HG02970 (cell line): ENCODE data around the gene CD47.

Experiments used
- ATAC-seq: cut with Tn5 transposase; IDR thresholded peaks from one replicate; pipeline ENCODE4 v1.9.1; 2021; ENCODE audit warnings: mild to moderate bottlenecking, moderate library complexity, moderate number of reproducible peaks; ENCODE audit not compliant: unreplicated experiment, low FRiP score

CD47 gene

DNA sequence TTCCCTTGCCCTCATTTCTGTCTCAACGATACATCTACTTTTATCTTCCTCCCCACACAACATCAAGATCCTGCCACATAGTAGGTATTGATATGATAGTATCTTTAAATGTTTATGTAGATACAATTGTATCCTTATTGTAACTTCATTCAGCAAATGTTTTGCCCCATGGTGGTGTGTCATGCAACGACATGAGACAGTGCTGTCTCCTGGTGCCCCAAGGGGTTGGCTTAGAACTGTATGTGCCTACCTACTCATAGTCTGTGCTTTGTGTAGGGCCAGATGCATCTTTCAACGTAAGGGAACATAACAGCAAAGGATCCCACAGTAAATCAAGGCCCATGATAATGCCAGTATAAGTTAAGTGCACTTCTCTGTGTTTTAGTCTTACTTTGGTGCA is 2.8 kb upstream of the CD47 start:
- ATAC-seq, result no peak

DNA sequence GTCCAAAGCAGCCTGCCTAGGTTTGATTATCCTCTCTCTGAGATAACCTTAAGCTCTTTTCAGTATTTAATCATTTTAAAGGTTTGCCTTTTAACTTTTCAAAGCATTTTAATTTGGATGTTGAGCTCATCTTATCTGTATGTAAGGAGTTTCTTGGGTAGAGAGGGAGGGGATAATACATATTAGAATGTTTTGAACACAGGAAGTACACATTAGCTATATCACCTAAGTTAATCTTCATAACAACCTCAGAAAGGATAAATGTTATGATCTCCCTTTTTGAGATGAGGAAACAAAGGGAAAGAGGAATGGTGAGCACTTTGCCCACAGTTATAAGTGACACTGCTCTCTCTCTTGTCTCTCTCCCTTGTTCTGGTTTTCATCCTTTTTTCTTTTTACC is 2.2 kb upstream of the CD47 start:
- ATAC-seq, result no peak

DNA sequence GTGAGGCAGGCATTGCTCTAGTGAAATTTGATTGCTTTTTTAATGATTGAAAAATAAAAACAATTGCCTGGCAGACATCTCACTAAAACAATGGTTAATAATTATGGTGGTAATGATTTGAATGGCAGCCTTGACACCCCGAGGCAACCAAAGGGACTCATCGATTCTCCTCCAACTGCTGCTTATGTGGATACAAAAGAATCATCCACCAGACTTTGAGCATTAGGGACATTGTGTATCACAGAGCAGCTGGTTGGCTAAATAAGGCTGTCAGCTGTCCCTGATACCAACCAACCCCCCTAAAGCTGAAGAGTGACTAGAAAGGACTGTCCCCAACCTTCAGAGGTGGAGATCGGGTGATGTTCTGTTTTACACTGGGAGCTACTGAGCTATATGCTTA is 1.7 kb upstream of the CD47 start:
- ATAC-seq, result no peak

DNA sequence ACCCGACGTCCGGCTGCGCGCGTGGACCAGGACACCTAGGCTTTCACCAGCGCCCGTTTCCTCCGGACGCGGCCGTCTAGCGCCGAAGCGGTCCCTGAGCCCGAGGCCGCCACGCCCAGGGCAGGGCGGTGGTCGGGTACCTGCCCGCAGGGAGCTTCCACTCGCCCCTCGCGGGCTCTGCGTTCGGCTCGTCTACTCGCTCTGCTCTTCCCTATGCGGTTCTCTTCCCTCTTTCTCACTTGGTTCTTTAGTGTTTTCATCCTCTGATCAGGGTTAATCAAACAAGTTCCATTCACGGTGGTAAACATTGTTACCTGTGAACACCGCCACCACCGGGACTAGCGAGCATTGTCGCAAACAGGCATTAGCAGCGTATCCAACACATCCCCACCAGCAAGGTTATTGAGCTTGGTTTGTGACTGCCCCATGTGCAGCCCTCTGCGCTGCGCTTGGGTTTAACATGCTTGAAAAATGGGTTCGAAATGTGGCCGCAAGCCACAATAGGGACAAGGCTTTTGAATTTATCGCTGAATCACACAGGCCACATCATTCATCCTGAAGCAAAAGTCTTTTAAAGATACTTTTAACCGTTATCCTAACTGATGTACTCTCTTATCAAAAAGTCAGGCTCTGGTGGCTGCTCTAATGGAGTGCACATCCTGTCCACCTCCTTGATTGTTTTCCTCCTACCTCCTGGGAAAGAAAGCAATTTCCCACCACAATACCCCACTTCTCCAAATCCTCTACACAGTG is 843 bp upstream of the CD47 start:
- ATAC-seq, result peak; percentile 1

DNA sequence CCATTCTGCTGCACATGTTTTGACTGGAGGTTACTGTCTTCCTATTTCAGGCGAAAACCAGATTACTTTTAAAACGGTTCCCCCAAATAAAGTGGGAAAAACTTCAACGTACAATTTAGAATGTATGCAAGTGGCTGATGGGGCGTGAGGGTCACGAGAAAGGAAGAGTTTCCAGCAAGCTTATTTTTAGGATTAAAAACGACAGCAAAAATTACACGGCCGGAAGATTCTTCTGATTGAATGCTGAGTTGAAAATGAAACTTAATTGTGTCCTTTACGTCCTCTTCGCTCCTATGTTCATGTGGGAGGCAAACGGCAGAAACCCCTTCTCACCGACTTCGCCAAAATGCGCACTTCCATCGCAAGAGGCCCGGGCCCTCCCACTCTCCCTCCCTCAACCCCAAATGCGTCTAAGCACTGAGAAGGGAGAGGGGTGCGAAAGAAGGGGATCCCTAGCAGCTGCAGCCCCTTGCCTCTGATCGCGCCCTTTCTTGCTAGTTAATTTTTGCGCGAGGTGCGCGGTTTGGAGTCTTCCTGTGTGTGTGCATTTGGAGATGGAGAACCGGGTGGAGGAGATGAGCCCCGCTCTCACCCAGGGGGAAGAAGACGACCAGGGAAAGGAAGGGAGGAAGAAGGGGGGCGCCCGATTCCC is 656 bp downstream of the CD47 start:
- no peak for ATAC-seq

DNA sequence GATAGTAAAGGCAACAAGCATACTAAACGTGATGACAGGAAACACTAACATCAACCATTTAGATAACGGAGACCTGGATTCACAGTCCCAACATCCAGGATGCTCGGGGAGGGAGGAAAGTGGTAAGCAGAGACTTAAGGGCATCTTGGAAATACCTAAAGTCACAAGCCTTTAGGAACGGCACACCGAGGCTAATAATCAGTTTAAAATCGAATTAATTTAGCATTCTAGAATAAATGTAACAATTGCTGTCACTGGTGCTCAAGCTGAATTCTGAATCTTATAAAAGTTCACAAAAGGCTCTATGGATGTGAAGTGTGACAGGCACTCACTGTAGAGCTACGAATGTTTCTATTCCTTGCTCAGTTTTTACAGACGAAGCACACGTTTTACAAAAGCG is 1.3 kb downstream of the CD47 start:
- no peak for ATAC-seq

DNA sequence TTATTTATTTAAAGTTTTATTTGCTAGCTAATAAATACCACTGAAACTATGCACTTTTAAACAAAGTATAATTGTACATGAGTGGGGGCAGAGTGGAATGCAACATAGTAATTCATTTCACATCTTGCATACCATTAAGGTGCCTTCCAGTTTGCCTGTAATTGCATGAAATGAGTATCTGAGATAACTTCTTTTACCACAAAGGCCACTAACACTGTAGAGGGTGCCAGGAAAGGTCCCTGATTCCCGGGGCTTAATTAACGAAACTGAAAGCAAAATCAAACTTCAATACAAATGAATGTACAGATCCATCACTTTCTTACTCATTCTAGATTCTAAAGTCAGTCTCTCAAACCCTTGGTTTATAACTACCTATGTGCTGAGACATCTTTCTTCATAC is 2.1 kb downstream of the CD47 start:
- peak; percentile 31 for ATAC-seq

DNA sequence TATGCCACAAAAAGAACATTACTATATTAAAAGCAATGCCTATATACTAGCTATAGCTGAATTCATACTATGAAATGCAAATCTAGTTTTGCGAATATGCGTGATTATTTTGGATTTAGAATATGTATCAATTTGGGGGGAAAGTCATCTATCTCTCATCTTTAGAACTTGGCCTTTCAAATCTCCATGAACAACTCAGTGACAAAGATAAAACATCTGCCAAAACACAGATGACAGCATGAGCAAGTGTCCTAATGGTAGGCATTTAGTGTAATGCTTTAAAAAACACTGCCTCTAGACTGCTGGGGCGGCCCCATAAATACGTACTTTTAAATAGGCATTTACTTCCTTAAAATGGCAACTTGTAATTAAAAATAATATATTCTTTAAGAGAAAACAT is 2.7 kb downstream of the CD47 start:
- no peak for ATAC-seq

DNA sequence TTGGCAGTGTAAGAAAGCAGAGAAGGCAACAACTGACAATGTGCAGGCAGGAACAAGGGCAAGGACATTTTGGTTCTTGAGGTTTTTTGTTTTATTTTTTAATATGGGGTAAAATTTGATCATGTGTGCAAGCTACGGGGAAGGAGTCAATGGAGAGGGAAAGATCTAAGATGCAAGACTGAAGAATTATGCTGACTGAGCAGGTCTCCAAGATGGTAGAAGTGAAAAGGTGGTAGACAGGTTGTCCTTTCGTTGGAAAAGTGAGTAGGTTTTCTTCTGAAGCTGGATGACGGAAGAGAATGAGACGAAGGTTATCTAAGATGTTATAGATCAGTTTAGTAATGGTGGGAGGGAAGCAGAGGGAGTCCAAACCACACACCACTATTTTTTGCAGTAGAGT is 4.2 kb downstream of the CD47 start:
- no peak for ATAC-seq

DNA sequence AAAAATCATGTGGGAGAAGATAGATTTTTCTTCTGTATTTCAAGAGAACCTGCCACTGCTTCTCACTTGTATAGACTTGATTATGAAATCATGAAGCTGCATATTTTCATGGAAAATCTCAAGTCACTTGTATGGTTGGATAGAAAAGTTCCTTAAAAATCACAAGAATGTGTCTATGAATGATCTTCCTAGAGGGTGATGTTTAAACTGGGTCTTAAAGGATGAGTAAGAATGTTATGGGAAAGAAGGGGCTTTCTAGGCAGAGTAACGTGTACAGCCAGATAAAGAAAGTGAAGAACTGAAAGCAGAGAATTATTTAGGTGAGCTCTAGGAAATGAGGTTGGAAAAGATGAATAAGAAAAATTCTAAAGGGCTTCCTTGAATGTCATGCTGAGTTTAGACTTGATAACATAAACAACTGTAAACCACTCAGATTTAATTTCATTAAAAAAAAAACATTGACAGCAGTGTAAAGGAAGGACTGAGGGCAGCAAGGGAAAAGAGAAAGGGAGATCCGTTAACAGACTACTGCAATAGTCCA is 5.0 kb downstream of the CD47 start:
- ATAC-seq, result no peak

DNA sequence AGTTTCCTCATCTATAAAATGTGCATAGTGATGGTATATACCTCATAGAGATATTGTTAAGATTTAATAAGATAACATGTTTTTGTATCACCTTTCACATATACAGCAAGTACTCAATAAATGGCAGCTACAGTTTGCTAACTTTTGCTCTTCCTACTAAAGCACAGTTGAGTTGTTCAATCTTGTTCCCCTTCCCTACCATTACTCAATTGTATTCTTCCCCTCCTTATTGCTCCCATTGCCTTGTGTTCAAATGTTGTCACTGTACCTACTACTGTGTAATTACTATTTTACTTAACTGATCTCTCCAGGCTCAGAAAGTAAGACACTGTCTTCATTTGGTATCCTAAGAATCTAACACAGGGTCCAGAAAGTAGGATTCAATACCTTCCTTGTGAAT is 5.5 kb downstream of the CD47 start:
- no peak for ATAC-seq

DNA sequence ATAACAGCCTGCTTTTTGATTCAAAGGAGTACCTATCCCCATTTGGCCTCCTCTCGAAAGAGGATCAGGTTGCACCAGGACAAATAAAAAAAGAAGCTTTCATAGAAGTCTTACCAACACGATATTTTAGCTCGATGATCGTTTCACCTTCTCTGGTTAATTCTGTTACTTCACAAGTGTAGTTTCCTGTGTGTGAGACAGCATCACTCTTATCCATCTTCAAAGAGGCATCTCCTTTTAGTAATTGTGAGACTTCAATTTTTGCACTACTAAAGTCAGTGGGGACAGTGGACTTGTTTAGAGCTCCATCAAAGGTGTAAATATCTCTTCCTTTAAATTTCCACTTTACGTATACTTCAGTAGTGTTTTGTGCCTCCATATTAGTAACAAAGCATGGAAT is 11.0 kb downstream of the CD47 start:
- no peak for ATAC-seq

DNA sequence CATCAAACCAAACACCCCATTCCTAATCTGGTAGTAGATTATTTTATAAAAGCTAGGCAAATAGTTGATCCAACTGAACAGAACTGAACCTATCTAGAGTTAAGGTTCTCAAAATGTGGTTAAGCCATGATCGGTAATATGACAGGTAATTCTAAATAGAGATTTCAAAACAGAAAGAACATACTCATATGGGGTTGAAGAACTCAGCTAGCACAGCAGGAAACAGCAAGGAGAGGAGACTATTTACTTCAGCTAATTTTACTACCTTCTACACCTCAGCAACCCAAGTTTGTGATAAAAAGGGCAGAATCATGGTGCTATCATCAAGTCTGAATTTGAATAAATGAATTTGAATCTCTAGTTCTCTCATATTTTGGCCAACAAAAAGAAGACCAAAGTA is 11.8 kb downstream of the CD47 start:
- ATAC-seq, result no peak

DNA sequence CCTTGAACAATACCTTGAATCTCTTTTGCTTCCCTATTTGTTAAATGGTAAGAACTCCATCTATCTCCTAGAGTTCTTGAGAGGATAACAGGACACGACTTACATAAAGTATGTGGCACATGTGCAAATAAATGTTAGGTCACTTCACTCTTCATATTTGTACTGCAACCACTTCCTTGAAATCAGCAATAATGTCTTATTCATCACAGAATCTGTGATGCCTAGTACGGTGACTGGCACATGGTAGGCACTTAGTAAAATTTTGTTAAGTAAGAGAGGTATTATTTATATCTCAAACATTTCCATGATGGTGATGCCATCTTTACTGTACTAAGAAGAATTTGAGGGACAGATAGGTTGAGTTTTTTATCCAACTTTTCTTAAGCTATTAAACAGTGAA is 14.3 kb downstream of the CD47 start:
- ATAC-seq, result no peak

DNA sequence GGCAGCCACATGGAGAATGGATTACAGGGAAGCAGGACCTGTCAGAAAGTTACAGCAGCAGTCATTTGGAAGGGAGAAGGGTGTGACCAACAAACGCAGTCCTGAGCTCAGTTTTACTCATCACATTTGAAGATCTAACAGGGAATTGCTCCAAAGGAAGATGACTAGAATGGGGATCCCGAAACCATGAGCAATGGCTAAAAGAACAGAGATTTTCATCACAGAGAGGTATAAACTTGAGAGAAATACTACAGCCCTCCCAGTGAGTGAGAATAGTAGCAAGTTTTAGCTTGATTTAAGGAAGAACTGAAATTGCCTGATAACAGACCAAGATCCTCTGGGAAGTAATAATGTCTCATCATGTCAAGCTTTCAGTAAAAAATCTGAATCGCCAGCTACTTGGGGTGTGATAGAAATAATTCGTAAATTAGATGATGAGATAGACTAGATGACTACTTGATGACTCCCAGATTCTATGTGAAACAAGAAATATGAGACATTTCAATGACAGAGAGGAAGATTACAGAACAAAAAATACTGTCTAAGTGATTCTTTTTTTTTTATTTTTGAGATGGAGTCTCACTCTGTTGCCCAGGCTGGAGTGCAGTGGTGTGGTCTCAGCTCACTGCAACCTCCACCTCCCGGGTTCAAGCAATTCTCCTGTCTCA is 16.9 kb downstream of the CD47 start:
- no peak for ATAC-seq

DNA sequence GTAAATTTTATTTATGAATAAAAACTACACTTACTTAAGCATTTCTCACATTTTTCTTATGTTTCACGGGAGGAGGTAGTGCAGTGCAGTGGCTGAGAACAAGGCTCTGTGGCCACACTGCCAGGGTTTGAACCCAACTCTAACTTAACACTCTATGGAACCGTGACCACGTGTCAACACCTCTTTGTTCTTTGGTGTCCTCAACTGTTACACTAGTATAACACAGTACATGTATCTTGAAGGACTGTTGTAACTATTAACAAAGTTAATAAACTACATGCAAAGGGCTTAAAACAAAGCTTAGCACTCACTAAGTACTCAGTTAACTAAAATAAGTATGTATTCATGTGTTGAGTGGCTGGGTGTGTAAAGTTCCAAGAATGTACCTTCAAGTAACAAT is 19.5 kb downstream of the CD47 start:
- no peak for ATAC-seq

DNA sequence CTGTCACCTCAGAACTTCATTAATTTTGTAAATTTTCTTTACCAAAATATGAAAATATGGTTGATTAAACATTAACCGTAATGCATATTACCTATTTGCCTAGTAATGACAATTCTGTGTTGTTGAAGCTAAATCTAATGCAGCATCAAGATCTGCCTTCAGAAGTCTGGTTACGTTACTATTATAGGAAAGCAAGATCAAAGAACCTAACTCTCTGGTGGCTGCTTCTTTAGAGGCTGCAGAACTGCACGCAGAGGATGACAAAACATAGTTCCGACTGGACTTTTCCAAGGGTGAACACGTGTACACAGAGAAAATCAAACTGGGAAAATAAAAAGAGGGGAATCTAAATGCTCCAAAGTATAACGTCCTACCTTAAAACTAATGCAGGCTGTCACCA is 20.5 kb downstream of the CD47 start:
- no peak for ATAC-seq

DNA sequence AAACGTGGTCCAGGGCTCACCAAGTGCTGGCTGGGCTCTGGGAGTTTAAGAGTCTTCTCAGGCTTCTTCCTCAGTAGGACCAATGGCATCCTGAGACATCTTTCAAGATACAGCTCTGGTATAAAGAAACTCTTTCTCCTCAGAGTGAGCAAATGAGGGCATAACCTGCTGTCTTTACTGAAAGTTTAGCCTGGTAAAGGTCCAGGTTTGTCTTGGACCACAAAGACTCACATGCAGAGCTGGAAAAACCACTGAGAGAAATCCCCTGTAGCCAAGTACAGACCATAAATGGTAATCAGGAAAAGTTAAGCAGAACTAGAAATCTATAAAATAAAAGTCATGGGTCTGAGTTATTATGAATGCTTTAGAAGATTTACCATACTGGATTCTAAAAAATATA is 23.1 kb downstream of the CD47 start:
- no peak for ATAC-seq

DNA sequence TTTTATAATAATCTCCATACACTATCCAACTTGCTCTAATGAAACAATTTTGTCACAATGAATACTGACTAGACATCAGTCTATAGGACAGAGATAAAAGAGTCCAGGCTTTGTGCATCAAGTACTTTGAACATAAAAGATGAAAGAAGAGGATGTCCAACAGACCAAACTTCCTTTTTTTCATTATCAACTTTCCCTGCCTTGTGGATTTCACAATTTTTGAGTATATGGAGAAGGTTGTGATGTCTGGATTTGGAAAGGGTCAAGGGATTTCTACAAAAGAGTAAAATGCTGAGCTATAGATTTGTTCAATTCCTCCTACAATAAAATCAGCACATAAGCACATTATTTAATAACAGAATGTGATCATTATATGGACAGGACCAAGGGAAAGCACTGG is 25.7 kb downstream of the CD47 start:
- no peak for ATAC-seq

DNA sequence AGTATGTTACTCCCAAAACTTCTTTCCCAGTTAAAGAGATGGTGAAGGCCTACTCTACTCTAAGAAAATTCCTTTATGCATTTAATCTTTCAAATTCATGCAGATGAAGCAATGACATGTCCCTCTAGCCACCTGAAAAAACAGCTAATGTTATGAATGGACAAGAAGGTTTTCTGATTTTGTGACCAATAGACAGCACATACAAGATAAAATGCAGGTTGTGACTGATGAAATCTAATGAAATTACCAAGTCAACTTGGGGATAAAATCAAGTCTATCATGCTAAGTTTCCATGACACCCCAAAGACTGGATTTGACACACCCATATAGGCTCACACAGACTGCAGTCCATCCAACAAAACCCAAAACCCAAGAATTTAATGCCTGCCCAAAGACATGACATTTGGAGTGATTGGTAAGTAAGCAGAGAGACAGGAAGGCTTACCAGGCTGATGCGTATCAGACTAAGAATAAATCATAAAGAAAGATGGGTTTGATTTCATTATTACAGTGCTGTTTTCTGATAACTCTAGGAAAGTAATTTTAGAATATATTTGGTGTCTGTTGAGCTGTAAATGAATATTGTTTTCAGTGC is 26.4 kb downstream of the CD47 start:
- no peak for ATAC-seq

DNA sequence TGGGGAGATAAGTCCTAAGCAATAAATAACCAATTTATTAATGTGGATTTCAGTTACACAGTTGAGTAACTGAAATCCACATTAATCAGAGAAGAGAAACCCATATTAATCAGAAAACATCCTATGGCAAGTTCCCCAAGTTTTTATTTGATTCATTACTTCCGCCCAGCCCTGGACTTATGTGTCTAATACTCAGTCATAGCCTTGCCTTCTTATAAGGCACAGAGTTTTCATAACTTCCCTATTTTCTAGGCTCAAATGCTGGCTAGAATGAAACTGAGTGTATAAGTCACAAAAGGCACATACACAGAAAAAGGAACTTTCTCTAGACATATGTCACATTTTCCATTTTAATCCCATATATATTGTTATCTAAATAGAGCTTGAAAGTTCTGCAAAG is 28.8 kb downstream of the CD47 start:
- no peak for ATAC-seq
